Transverse colon (tissue), 4 donors: ENCODE measurements around the gene GNAO1.

Source experiments
- EP300 ChIP-seq: sonication (generic); formaldehyde crosslinking; IDR thresholded peaks from one replicate; pipeline ENCODE4 v1.6.1; 2017; ENCODE audit warnings: antibody characterized with exemption, low read depth
- POLR2A ChIP-seq: fragments of 450-650 bp; IDR thresholded peaks from one replicate; pipeline ENCODE4 v1.6.1; 2016; ENCODE audit warnings: antibody characterized with exemption, mild to moderate bottlenecking, moderate library complexity
- POLR2AphosphoS5 ChIP-seq, 3 donors: sonication (generic); formaldehyde crosslinking; IDR thresholded peaks; one replicate each; pipeline ENCODE4 v1.6.1; 2016; ENCODE audit warnings: antibody characterized with exemption in 3 of 3
- TF ChIP-seq, protein P1 (sequence below), 5 experiments: fragments of 200-600 bp in 3 of 5; fragments of 450-650 bp in 2 of 5; sonication (generic) in 3 of 5; IDR thresholded peaks; 1 replicate in 2 of 5; 2 replicates in 3 of 5; pipeline ENCODE4 v1.5.1; 2016 to 2017; ENCODE audit warnings: antibody characterized with exemption in 5 of 5, inconsistent platforms in 3 of 5, mild to moderate bottlenecking in 2 of 5, moderate library complexity in 1 of 5

DNA sequence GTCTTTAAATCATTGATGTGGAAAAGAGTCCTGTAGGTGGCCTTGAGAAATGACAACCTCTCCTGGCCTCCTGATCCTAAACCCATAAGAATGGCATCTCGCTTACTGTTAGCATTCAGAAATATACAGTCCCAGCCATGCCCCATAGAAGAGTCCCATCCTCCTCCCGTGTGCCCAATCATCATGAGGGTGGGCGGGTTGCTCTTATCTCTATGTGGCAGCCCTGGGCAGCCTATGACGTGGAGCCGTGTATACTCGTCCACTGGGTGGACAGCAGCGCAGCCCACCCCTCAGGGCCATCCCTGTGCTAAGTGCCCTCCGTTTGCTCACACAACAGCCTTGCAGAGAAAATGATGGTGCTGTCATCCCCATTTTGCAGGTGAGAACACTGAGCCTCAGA is 128.8 kb downstream of the GNAO1 start:
- TF ChIP-seq POLR2AphosphoS5 (IDR thresholded peaks at IDR 0.05) (no peak), POLR2A (no peak), EP300 (no peak)
- TF ChIP-seq, protein P1, sequence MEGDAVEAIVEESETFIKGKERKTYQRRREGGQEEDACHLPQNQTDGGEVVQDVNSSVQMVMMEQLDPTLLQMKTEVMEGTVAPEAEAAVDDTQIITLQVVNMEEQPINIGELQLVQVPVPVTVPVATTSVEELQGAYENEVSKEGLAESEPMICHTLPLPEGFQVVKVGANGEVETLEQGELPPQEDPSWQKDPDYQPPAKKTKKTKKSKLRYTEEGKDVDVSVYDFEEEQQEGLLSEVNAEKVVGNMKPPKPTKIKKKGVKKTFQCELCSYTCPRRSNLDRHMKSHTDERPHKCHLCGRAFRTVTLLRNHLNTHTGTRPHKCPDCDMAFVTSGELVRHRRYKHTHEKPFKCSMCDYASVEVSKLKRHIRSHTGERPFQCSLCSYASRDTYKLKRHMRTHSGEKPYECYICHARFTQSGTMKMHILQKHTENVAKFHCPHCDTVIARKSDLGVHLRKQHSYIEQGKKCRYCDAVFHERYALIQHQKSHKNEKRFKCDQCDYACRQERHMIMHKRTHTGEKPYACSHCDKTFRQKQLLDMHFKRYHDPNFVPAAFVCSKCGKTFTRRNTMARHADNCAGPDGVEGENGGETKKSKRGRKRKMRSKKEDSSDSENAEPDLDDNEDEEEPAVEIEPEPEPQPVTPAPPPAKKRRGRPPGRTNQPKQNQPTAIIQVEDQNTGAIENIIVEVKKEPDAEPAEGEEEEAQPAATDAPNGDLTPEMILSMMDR (IDR thresholded peaks at IDR 0.05) = no peak
